NT2/D1 (cell line): ENCODE measurements around the gene SMIM1.

ENCODE experiments used
- DNase-seq: peaks from one replicate; pipeline ENCODE4 v3.0.0-alpha.2; 2011; ENCODE audit warnings: low read depth, low spot score
- H3K27me3 ChIP-seq: 2 replicates; pipeline ENCODE4 v1.6.0; 2011; ENCODE audit warnings: mild to moderate bottlenecking; ENCODE audit not compliant: insufficient read length, insufficient read depth
- H3K36me3 ChIP-seq: 2 replicates; pipeline ENCODE4 v1.6.1; 2011; ENCODE audit warnings: mild to moderate bottlenecking, low read length, mixed read lengths; ENCODE audit not compliant: insufficient read depth, insufficient read length
- H3K4me1 ChIP-seq: 2 replicates; pipeline ENCODE4 v1.5.1; 2011; ENCODE audit not compliant: insufficient read depth, insufficient read length
- H3K4me3 ChIP-seq: 2 replicates; pipeline ENCODE4 v1.5.1; 2011; ENCODE audit warnings: low read depth; ENCODE audit not compliant: insufficient read length
- H3K9ac ChIP-seq: 2 replicates; pipeline ENCODE4 v1.6.0; 2011; ENCODE audit warnings: low read depth; ENCODE audit not compliant: insufficient read length
- H3K9me3 ChIP-seq: 2 replicates; pipeline ENCODE4 v1.5.1; 2011; ENCODE audit warnings: mild to moderate bottlenecking, low read length; ENCODE audit not compliant: insufficient read depth
- SUZ12 ChIP-seq: IDR thresholded peaks from 2 replicates; pipeline ENCODE4 v1.6.1; 2011; ENCODE audit not compliant: insufficient read length, insufficient read depth; ENCODE audit errors: extremely low read depth
- YY1 ChIP-seq: IDR thresholded peaks from 2 replicates; pipeline ENCODE4 v1.6.1; 2011; ENCODE audit not compliant: insufficient read length, insufficient read depth
- ZNF274 ChIP-seq: IDR thresholded peaks from 2 replicates; pipeline ENCODE4 v1.6.1; 2011; ENCODE audit warnings: mild to moderate bottlenecking, low read depth, low read length

The SMIM1 gene

GRCh38 chr1:3824650-3825049, 52.1 kb downstream of the SMIM1 start:
- Histone ChIP-seq H3K36me3 (peaks cover 87% of the 10 kb centered on the region), H3K4me1 (peaks cover 2% of the 10 kb centered on the region), H3K27me3 (no peaks in the 10 kb centered on the region), H3K9ac (no peak overlapping the region), H3K9me3 (no peaks in the 10 kb centered on the region), H3K4me3 (no peak overlapping the region)
- DNase-seq: no peak
- TF ChIP-seq ZNF274 (no peak), YY1 (no peak), SUZ12 (no peak)

GRCh38 chr1:3825356-3825755, 52.8 kb downstream of the SMIM1 start:
- Histone ChIP-seq H3K27me3 (no peaks in the 10 kb centered on the region), H3K4me1 (peaks cover 2% of the 10 kb centered on the region), H3K9ac (no peak overlapping the region), H3K4me3 (no peak overlapping the region), H3K9me3 (no peaks in the 10 kb centered on the region), H3K36me3 (peaks cover 86% of the 10 kb centered on the region)
- no peak for DNase-seq
- TF ChIP-seq SUZ12: no peak
